Neural cell (in vitro differentiated cells): ENCODE data around the gene SMIM11. TPM values are rescaled to one million over a fixed set of nuclear protein-coding genes. Genes with fewer than 3 reads are reported as not detected.

Source experiments
- H2AFZ ChIP-seq: fragments of 200-600, 300-800 bp; sonication (generic), shearing (Covaris generic); 2 replicates; pipeline ENCODE4 v1.6.0; 2014; ENCODE audit warnings: low read depth, mild to moderate bottlenecking, antibody characterized with exemption, low read length, moderate library complexity
- H3F3A ChIP-seq: fragments of 200-600 bp; shearing (Covaris generic); 2 replicates; pipeline ENCODE4 v1.6.1; 2016; ENCODE audit warnings: mild to moderate bottlenecking, moderate library complexity, mixed read lengths, antibody characterized with exemption, low read length; ENCODE audit not compliant: insufficient read depth, poor library complexity, severe bottlenecking
- H3K27ac ChIP-seq: fragments of 200-600, 300-800 bp; sonication (generic), shearing (Covaris generic); 2 replicates; pipeline ENCODE4 v1.5.1; 2014; ENCODE audit warnings: mild to moderate bottlenecking, low read length, moderate library complexity
- H3K27me3 ChIP-seq: fragments of 300-800, 200-600 bp; sonication (generic), shearing (Covaris generic); 2 replicates; pipeline ENCODE4 v1.6.0; 2014; ENCODE audit warnings: mild to moderate bottlenecking, low read depth, low read length, moderate library complexity; ENCODE audit not compliant: insufficient read depth
- H3K36me3 ChIP-seq: fragments of 300-800, 200-600 bp; sonication (generic), shearing (Covaris generic); 2 replicates; pipeline ENCODE4 v1.5.1; 2014; ENCODE audit warnings: mild to moderate bottlenecking, antibody characterized with exemption, low read length, moderate library complexity; ENCODE audit not compliant: insufficient read depth
- H3K4me2 ChIP-seq: fragments of 300-800, 200-600 bp; sonication (generic), shearing (Covaris generic); 2 replicates; pipeline ENCODE4 v1.6.0; 2014; ENCODE audit warnings: mild to moderate bottlenecking, low read length
- H3K4me3 ChIP-seq: fragments of 300-800, 200-600 bp; sonication (generic), shearing (Covaris generic); 2 replicates; pipeline ENCODE4 v1.5.1; 2014; ENCODE audit warnings: mild to moderate bottlenecking, low read length, moderate library complexity
- H3K79me2 ChIP-seq: fragments of 200-600 bp; shearing (Covaris generic); replicated peaks from 2 replicates; pipeline ENCODE4 v1.6.0; 2014; ENCODE audit warnings: mild to moderate bottlenecking, low read length, moderate library complexity; ENCODE audit not compliant: insufficient read depth
- H3K9ac ChIP-seq: fragments of 300-800, 200-600 bp; sonication (generic), shearing (Covaris generic); 2 replicates; pipeline ENCODE4 v1.6.1; 2016; ENCODE audit warnings: mild to moderate bottlenecking, low read length, mixed read lengths
- H3K9me2 ChIP-seq: fragments of 200-600 bp; shearing (Covaris generic); 2 replicates; pipeline ENCODE4 v1.6.1; 2016; ENCODE audit warnings: mild to moderate bottlenecking, low read length, mixed read lengths; ENCODE audit not compliant: insufficient read depth
- H3K9me3 ChIP-seq: fragments of 200-600, 300-800 bp; sonication (generic), shearing (Covaris generic); 2 replicates; pipeline ENCODE4 v1.6.1; 2016; ENCODE audit warnings: mild to moderate bottlenecking, mixed run types, low read length, moderate library complexity, mixed read lengths
- H4K20me1 ChIP-seq: fragments of 200-600 bp; shearing (Covaris generic); 2 replicates; pipeline ENCODE4 v1.6.1; 2016; ENCODE audit warnings: mild to moderate bottlenecking, mixed run types; ENCODE audit not compliant: insufficient read depth
- EP300 ChIP-seq: fragments of 450-650 bp; conservative IDR thresholded peaks from 2 replicates; pipeline ENCODE4 v1.6.1; 2014; ENCODE audit warnings: antibody characterized with exemption, mild to moderate bottlenecking, moderate library complexity; ENCODE audit not compliant: poor library complexity, severe bottlenecking
- EZH2 ChIP-seq: fragments of 200-600, 300-800 bp; shearing (Covaris generic), sonication (generic); IDR thresholded peaks from 2 replicates; pipeline ENCODE4 v1.6.1; 2014; ENCODE audit warnings: antibody characterized with exemption, low read length, borderline replicate concordance, mild to moderate bottlenecking; ENCODE audit not compliant: insufficient read depth, poor library complexity, severe bottlenecking
- MXI1 ChIP-seq: fragments of 450-650 bp; conservative IDR thresholded peaks from 2 replicates; pipeline ENCODE4 v1.6.1; 2014; ENCODE audit warnings: antibody characterized with exemption, mild to moderate bottlenecking; ENCODE audit not compliant: poor library complexity, severe bottlenecking
- POLR2AphosphoS5 ChIP-seq: IDR thresholded peaks from 2 replicates; pipeline ENCODE4 v1.6.1; 2012
- RAD21 ChIP-seq: fragments of 450-650 bp; conservative IDR thresholded peaks from 2 replicates; pipeline ENCODE4 v1.6.1; 2014; ENCODE audit warnings: antibody characterized with exemption, mild to moderate bottlenecking, moderate library complexity
- REST ChIP-seq: IDR thresholded peaks from 2 replicates; pipeline ENCODE4 v1.6.1; 2012; ENCODE audit warnings: borderline replicate concordance
- SMC3 ChIP-seq: fragments of 450-650 bp; conservative IDR thresholded peaks from 2 replicates; pipeline ENCODE4 v1.6.1; 2014; ENCODE audit warnings: antibody characterized with exemption, mild to moderate bottlenecking, moderate library complexity; ENCODE audit not compliant: poor library complexity
- TAF1 ChIP-seq: IDR thresholded peaks from 2 replicates; pipeline ENCODE4 v1.6.1; 2012; ENCODE audit warnings: low read depth
- polyA plus RNA-seq: library from polyadenylated mRNA; depleted of rRNA; stranded (reverse); fragments of >200 nt; gene quantifications from 2 replicates; pipeline ENCODE4 v1.2.3, GENCODE V29; 2014
- TF ChIP-seq, protein P1 (sequence below): fragments of 450-650 bp; IDR thresholded peaks from 2 replicates; pipeline ENCODE4 v1.5.1; 2014; ENCODE audit warnings: antibody characterized with exemption, mild to moderate bottlenecking, moderate library complexity; ENCODE audit not compliant: poor library complexity, severe bottlenecking

The SMIM11 gene
- polyA plus RNA-seq, 1 donor from 2014 or later: 100 TPM

GRCh38 chr21:34345091-34345871 lies 30.0 kb upstream of the SMIM11 start:
- Histone ChIP-seq H3K9me3 (no peaks in the 10 kb centered on the region), H2AFZ (no peak overlapping the region), H3F3A (no peaks in the 10 kb centered on the region), H3K36me3 (no peaks in the 10 kb centered on the region), H3K27ac (no peak overlapping the region), H3K79me2 (no peaks in the 10 kb centered on the region), H3K27me3 (no peaks in the 10 kb centered on the region), H3K9me2 (no peaks in the 10 kb centered on the region), H3K4me3 (no peak overlapping the region), H3K9ac (no peak overlapping the region), H4K20me1 (no peaks in the 10 kb centered on the region), H3K4me2 (no peak overlapping the region)
- TF ChIP-seq EZH2: no peak
- TF ChIP-seq EP300: no peak
- TF ChIP-seq, protein P1, sequence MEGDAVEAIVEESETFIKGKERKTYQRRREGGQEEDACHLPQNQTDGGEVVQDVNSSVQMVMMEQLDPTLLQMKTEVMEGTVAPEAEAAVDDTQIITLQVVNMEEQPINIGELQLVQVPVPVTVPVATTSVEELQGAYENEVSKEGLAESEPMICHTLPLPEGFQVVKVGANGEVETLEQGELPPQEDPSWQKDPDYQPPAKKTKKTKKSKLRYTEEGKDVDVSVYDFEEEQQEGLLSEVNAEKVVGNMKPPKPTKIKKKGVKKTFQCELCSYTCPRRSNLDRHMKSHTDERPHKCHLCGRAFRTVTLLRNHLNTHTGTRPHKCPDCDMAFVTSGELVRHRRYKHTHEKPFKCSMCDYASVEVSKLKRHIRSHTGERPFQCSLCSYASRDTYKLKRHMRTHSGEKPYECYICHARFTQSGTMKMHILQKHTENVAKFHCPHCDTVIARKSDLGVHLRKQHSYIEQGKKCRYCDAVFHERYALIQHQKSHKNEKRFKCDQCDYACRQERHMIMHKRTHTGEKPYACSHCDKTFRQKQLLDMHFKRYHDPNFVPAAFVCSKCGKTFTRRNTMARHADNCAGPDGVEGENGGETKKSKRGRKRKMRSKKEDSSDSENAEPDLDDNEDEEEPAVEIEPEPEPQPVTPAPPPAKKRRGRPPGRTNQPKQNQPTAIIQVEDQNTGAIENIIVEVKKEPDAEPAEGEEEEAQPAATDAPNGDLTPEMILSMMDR: no peak
- no peak for TF ChIP-seq SMC3
- no peak for TF ChIP-seq TAF1
- no peak for TF ChIP-seq RAD21
- TF ChIP-seq POLR2AphosphoS5: no peak
- no peak for TF ChIP-seq MXI1

- no peaks in the 10 kb centered on the region for H3K27me3 ChIP-seq
- no peaks in the 10 kb centered on the region for H3K9me3 ChIP-seq
- H3K4me2 ChIP-seq: no peak overlapping the region
- H3K27ac ChIP-seq: no peak overlapping the region
- no peaks in the 10 kb centered on the region for H3K36me3 ChIP-seq
- H2AFZ ChIP-seq: no peak overlapping the region
- no peak overlapping the region for H3K4me3 ChIP-seq
- no peaks in the 10 kb centered on the region for H4K20me1 ChIP-seq
- no peaks in the 10 kb centered on the region for H3F3A ChIP-seq
- H3K79me2 ChIP-seq: no peaks in the 10 kb centered on the region
- H3K9ac ChIP-seq: no peak overlapping the region
- TF ChIP-seq EZH2 (no peak), TAF1 (no peak), EP300 (no peak)
- no peaks in the 10 kb centered on the region for H3K9me2 ChIP-seq
Observed at GRCh38 chr21:34345892-34346291, 29.4 kb upstream of the SMIM11 start.

DNA sequence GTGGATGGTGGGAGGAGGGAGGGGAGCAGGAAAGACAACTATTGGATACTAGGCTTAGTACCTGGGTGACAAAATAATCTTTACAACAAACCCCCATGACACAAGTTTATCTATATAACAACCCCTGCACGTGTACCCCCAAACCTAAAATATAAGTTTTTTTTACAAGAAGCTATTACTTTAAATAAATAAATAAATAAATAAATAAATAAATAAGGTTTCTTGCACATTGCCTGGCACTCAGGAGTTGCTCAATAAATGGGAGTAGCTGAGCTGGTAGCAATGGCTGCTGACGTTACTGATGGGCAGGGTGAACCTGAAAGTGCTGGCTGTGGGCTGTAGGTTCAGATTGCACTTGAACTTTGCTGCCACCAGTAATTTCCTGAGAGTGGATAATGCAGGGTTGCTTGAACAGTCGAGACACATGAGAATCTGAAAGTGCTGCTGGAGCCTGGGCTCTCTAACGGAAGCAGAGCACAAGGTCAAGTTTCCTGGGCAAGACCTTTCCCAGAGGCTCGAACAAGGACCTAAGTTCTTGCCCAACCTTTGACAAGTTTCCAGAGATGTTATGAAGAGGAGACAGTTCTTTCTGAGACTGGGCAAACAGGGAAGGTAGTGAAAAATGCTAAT lies 26.3 kb upstream of the SMIM11 start:
- Histone ChIP-seq H3K9me3 (no peaks in the 10 kb centered on the region), H3K27ac (no peak overlapping the region), H3F3A (no peaks in the 10 kb centered on the region), H3K79me2 (no peaks in the 10 kb centered on the region), H3K4me3 (no peak overlapping the region), H3K9ac (no peak overlapping the region), H2AFZ (no peak overlapping the region), H4K20me1 (no peaks in the 10 kb centered on the region), H3K9me2 (no peaks in the 10 kb centered on the region), H3K4me2 (no peak overlapping the region), H3K36me3 (no peaks in the 10 kb centered on the region), H3K27me3 (no peaks in the 10 kb centered on the region)
- TF ChIP-seq POLR2AphosphoS5 (no peak), REST (no peak), SMC3 (no peak), MXI1 (no peak), EZH2 (no peak), EP300 (no peak)
